IPS-NIHi11 (cell line): ENCODE measurements around the gene TAS2R41.
"Not testable (repeated sequence)": the region's sequence is repeated elsewhere in the genome, so short reads cannot be mapped to it uniquely, and the experiment has no call there.

Experiments
- DNase-seq: peaks from one replicate; pipeline ENCODE4 v3.0.0; 2012; ENCODE audit warnings: mixed read lengths, low spot score

The TAS2R41 gene

GRCh38 chr7:143456992-143457793, 20.5 kb upstream of the TAS2R41 start:
- DNase-seq = no peak

DNA sequence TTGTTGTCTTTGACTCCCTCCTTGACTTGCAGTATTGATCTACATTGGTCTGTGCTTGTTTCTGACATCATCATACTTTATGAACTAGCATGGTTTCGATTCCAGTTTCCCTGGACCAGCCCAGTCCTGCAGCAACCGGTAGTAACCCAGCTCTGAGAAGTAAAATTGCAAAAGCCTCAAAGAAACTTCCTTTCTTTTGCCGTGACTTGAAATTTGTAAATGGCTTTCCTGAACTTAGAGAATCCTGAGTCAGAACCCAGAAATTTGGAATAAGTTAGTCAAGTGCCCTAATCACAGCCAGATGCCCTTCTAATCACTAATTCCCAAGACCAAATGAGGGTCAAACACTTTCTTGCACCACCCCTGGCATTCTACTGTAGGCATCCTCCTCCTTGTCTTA, 19.4 kb upstream of the TAS2R41 start:
- no peak for DNase-seq

- no peak for DNase-seq
Observed at GRCh38 chr7:143458681-143459080, 19.0 kb upstream of the TAS2R41 start.

DNA sequence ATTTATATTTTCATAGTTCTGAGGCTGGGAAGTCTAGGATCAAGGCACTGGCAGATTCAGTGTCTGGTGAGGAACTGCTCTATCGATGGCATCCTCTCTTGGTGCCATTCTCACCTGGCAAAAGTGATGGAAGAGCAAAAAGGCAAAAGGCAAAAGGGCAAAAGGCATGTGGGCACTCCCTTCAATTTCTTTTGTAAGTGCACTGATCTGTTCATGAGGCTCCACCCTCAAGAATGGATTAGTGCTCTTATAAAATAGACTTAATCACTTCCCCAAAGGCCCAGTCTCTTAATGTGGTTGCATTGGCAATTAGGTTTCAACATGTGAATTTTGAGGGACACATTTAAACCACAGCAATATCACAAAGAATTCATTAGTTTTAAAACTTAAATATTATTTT, 18.3 kb upstream of the TAS2R41 start:
- DNase-seq = no peak

DNA sequence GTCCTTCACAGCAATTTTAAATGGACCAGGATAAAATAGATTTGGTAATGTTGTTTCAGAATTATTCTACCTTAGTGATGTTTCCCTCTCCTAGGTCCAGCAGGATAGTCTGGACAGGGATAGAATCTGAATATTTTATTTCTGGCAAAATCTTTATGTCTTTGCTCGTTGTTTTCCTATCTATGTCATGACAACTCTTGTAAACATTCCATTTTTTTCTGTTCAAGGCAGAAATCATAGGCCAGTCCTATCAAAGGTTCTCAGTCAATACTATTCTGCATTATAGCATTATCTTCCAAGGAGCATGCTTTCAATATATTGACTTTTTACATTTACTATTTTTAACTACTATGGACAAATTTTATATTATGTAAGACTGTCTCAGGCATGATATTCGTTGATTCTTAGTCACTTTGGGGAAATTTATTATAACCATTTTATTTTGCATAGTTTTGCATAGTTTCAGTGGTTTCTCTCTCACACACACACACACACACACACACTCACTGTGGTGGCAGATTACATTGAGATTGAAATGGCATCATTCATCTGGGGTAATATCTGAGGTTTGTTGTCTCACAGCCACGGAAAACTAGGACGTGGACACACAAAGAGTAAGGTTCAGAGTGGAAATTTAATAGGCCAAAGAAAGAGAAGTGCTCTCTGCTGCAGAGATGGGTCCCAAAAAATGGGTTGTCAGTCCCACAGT, 17.2 kb upstream of the TAS2R41 start:
- no peak for DNase-seq

- no peak for DNase-seq
Observed at GRCh38 chr7:143462045-143462444, 15.6 kb upstream of the TAS2R41 start.

DNA sequence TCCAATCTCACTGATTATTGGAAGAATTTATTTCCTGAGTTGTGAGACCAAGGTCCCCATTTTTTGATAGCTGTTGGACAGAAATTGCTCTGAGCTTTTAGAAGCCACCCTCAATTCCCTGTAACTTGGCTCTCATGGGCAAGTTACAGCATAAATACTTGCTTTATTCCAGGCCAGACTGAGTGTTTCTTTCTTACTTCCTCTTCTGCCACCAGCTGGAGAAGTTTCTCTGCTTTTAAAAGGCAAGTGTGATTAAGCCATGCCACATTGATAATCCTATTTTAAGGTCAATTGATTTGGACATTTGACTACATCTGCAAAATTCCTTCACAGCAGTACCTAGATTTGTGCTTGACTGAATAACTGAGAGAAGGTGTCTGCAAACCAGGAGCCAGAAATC, 14.1 kb upstream of the TAS2R41 start:
- no peak for DNase-seq

GRCh38 chr7:143463957-143464356, 13.7 kb upstream of the TAS2R41 start:
- DNase-seq = no peak

GRCh38 chr7:143467724-143468123, 9.9 kb upstream of the TAS2R41 start:
- no peak for DNase-seq

DNA sequence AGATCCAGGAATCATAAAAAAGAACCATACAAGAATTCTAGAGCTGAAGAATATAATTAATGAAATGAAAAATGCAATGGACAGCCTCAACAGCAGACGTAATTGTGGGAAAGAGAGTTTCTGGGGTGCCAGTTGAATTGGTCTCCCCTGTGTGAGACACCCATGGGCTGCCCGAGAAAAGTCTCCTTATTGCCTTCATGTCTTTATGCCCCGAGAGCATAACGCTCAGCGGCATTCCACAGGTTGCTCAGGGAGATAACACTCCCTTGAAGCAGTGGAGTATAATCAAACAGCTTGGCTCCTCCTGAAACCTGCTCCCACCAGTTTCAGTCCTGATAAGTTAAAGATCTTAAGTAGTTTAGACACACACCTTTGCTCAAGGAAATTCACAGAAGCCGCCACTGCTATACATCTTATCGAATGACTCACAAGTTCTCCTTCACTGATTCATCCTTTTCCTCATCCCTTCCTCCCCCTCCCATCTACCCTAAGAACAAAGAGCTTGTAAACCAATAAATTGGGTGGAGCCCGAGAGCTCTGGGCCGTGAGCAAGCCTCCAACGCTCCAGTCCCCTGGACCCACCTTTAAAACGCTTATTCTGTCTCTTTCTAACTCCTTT, 5.5 kb upstream of the TAS2R41 start:
- not testable (repeated sequence) for DNase-seq

DNA sequence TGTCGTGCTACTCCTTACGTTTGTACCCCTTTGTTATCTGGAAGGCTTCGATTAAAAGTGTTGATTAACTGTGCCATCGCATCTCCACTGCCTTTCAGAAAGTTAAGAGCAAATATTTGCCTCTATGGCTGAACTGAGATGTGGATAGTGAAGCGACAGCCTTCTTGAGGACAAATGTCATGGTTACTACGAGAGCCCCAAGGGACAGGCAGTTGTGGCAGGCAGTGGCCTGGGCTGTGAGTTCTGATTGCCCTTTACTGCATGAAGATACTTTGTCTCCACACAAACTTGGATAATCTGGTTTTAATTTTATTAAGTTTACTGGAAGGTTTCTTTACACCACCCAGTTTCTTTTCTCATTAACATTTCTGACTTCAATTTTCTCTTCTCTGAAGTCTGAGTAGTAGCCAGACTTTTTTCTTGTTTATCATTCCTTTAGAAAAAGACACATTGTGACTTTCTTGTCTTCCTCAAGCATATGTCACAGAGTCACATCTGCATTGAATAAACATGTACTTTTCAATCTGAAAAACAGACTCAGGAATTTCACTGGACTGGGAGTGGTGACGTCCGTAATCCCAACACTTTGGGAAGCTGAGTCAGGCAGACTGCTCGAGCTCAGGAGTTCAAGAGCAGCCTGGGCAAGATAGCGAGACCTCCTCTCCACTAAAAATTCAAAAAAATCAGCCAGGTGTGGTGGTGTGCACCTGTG, 1.5 kb downstream of the TAS2R41 start:
- no peak for DNase-seq

GRCh38 chr7:143480501-143480900, 2.8 kb downstream of the TAS2R41 start:
- no peak for DNase-seq

DNA sequence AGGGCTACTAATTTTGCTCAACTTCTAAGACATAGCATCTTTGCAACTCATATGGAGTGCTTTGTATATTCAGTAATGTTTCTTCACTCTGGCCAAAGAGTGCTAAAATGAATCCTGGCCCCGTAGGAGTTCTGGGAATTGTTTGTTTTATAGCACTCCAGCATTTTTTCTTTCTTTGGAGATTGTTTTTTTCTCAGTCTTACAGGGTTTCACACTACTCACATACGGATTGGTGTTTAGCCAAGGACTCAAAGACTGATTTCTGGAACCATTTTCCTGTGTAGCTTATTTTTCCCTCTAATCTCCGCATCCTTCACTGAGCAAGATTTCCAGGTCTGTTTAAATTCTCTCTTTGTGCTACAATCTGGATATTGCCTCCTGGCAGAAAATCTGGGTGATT, 6.4 kb downstream of the TAS2R41 start:
- no peak for DNase-seq

DNA sequence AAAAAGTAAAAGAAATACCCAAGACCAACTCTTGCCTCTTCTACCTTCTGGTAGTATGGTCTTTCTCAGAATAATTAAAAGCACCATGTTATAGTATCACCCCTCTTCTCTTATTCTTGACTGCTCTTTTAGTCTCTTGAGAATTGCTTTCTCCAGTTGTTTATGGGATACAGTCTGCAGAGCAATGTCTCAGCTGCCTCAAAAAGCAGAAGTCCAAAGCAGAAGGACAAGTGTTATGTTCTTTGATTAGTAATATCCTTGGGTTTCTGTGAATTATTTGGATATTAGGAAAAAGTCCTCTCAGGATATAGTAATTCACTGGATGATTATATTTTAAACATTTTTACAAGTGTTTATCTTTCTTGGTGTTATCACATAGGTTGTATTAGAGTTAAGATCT, 7.4 kb downstream of the TAS2R41 start:
- no peak for DNase-seq

DNA sequence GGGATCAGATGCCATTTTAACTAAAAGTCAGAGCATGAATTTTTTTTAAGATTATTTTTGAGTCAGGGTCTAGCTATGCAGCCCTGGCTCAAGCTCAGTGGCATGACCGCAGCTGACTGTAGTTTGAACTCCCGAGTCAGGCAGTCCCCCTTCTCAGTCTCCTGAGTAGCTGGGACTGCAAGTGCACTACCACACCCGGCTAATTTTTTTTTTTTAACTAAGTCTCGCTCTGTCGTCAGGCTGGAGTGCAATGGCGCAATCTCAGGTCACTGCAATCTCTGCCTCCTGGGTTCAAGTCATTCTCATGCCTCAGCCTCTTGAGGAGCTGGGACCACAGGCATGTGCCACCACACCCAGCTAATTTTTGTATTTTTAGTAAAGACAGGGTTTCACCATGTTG, 7.8 kb downstream of the TAS2R41 start:
- DNase-seq = no peak

- not testable (repeated sequence) for DNase-seq
Observed at GRCh38 chr7:143486266-143486665, 8.6 kb downstream of the TAS2R41 start.

DNA sequence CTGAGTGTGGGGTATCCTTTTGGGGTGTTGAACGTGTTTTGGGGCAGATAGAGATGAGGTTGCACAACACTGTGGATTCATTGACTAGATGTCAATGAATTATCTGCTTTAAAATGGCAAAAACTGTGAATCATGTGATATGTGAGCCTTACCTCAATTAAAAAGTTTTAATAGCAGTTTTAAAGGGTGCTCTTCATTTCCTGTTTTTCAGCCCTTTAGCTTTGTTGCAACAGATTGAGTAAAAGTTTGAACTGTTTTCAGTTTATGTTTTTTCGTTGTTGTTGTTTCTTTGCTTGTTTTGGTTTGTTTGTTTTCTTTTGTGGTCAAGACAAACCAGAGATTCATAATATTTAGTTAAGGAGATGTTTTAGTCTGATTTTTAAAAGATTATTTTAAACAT, 9.4 kb downstream of the TAS2R41 start:
- DNase-seq = no peak

DNA sequence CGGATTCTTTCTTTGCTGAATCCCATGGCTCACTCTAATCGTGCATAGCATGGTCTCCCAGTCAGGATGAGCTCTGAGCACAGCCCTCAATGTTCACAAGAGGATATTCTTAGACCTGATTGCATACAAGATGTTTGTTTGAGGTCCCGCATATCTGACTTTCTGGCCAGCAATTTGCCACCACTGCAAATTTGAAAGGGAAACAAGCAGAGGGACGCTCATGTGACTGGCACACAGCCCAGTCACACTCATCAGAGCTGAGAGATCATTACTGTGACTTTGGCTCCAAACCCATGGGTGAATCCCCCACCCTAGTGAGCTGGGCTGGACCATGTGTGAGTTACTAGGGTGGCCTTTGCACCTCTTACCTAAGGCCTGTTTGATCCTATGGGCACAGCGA, 9.9 kb downstream of the TAS2R41 start:
- DNase-seq = no peak

DNA sequence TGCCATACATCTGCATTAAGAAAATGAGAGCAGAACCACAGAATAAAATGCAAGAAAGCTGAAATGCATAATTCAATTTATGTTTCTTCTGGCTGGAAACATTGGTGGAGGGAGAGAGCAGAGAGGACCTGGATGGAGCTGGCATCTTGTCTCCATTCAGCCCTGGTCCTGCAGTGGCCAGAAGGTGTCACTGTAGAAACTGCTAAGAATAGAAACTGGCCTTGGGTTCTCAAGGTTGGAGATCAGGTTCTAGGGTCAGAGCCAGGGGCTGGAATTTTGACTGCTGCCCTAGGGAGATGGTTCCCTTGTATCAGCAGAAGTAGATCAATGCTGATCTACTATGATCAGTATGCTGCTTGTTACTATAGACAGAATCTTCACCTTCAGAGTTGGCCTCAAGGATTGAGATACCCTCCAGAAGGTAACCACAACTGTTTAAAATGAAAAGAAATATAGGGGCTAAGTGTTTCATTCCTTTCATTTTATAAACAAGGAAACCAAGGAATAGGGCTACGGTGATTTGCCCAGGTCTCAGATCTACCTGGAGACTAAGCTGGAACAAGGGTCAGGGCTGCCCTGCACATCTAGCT, 13.1 kb downstream of the TAS2R41 start:
- DNase-seq = peak; percentile 40

GRCh38 chr7:143492043-143492471, 14.4 kb downstream of the TAS2R41 start:
- no peak for DNase-seq

DNA sequence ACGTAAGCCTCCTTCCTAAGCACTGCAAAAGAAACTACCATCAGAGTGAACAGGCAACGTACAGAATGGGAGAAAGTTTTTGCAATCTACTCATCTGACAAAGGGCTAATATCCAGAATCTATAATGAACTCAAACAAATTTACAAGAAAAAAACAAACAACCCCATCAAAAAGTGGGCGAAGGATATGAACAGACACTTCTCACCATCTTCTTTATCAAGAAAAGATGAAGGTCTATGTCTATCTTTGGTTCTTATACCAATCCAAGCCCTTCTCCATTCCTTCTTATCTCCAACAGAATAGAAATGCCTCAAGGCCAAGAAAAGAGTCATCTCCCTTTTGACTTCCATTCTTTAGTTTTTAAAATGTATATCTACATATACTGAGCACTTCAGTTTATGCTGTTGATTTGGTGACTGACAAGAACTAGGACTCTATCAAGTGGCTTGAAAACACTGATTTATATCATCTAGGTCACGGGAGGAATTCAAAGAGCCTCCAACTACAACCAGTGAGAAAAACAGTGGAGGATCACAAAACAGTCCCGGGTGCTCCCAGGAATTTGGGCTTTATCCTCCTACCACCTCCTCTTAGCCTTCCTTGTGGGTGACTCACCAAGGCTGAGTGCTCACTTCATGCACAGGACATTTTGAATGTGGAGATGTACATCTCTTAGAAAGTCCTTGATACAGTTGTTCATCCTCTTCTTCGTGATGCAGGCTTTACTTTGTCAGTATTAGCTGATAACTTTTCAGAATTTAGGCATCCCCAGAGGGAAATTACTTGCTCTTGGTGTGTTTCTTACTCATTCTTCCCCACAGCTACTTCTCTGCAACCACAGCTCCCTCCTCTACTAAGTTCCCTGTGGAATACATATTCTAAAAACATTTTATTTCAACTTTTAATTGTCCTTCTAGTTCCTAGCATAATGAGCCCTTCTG, 15.4 kb downstream of the TAS2R41 start:
- no peak for DNase-seq
